NCI-H345 treated with DMSO at 0.1 percent for 48 hours (cell line): ENCODE measurements around the gene CEP128.

Experiments
- DNase-seq: peaks from one replicate; lab custom pipeline; 2025; ENCODE audit not compliant: unreplicated experiment; lab: John Stamatoyannopoulos, UW

Gene CEP128

GRCh38 chr14:80780500-80780899 lies 161.0 kb downstream of the CEP128 start:
- no peak for DNase-seq

GRCh38 chr14:80776657-80777056 lies 164.9 kb downstream of the CEP128 start:
- no peak for DNase-seq

GRCh38 chr14:80776186-80776585 lies 165.4 kb downstream of the CEP128 start:
- DNase-seq: no peak

- no peak for DNase-seq
Measured at GRCh38 chr14:80772504-80772903, 169.0 kb downstream of the CEP128 start.

GRCh38 chr14:80771201-80771600 lies 170.3 kb downstream of the CEP128 start:
- no peak for DNase-seq

GRCh38 chr14:80770114-80770908 lies 171.2 kb downstream of the CEP128 start:
- DNase-seq: no peak

GRCh38 chr14:80768646-80769045 lies 172.9 kb downstream of the CEP128 start:
- DNase-seq: no peak

- no peak for DNase-seq
Measured at GRCh38 chr14:80764921-80765507, 176.5 kb downstream of the CEP128 start.

GRCh38 chr14:80764496-80764895 lies 177.0 kb downstream of the CEP128 start:
- DNase-seq: no peak

- no peak for DNase-seq
Measured at GRCh38 chr14:80762641-80763228, 178.8 kb downstream of the CEP128 start.

- DNase-seq: no peak
Measured at GRCh38 chr14:80754696-80755095, 186.8 kb downstream of the CEP128 start.

- DNase-seq: no peak
Measured at GRCh38 chr14:80751285-80751684, 190.3 kb downstream of the CEP128 start.

GRCh38 chr14:80726211-80726610 lies 215.3 kb downstream of the CEP128 start:
- no peak for DNase-seq

GRCh38 chr14:80718940-80719339 lies 222.6 kb downstream of the CEP128 start:
- DNase-seq: no peak

- DNase-seq: no peak
Measured at GRCh38 chr14:80714474-80714873, 227.1 kb downstream of the CEP128 start.

- no peak for DNase-seq
Measured at GRCh38 chr14:80713076-80713850, 228.3 kb downstream of the CEP128 start.

- DNase-seq: no peak
Measured at GRCh38 chr14:80705241-80705980, 236.1 kb downstream of the CEP128 start.

- no peak for DNase-seq
Measured at GRCh38 chr14:80700601-80701000, 240.9 kb downstream of the CEP128 start.

- no peak for DNase-seq
Measured at GRCh38 chr14:80699861-80700260, 241.7 kb downstream of the CEP128 start.

- DNase-seq: no peak
Measured at GRCh38 chr14:80698974-80699373, 242.6 kb downstream of the CEP128 start.

- DNase-seq: no peak
Measured at GRCh38 chr14:80695869-80696268, 245.7 kb downstream of the CEP128 start.
